SU-DHL-6 (cell line): ENCODE data around the gene PID1.

Source experiments
- H2AFZ ChIP-seq: fragments of 200-600 bp; sonication (generic); 2 replicates; pipeline ENCODE4 v1.6.1; 2014; ENCODE audit warnings: low read depth, mild to moderate bottlenecking, moderate library complexity, mixed read lengths, antibody characterized with exemption, low read length; ENCODE audit not compliant: severe bottlenecking
- H3F3A ChIP-seq: fragments of 200-600 bp; shearing (Covaris generic); 2 replicates; pipeline ENCODE4 v1.6.0; 2016; ENCODE audit warnings: antibody characterized with exemption, mild to moderate bottlenecking; ENCODE audit not compliant: insufficient read depth
- H3K27ac ChIP-seq: fragments of 200-600 bp; sonication (generic); 2 replicates; pipeline ENCODE4 v1.5.1; 2016; ENCODE audit warnings: low read depth, mild to moderate bottlenecking, low read length, moderate library complexity, mixed read lengths
- H3K27me3 ChIP-seq: fragments of 200-600 bp; sonication (generic), shearing (Covaris generic); 2 replicates; pipeline ENCODE4 v1.6.0; 2014; ENCODE audit warnings: mild to moderate bottlenecking, low read length
- H3K36me3 ChIP-seq: fragments of 200-600 bp; sonication (generic); 2 replicates; pipeline ENCODE4 v1.6.1; 2014; ENCODE audit warnings: mild to moderate bottlenecking, low read length, mixed read lengths
- H3K4me2 ChIP-seq: fragments of 300-600, 200-600 bp; shearing (Covaris generic), sonication (generic); 2 replicates; pipeline ENCODE4 v1.6.0; 2014; ENCODE audit warnings: low read length, low read depth, mild to moderate bottlenecking; ENCODE audit not compliant: poor library complexity, severe bottlenecking
- H3K4me3 ChIP-seq: fragments of 200-600 bp; sonication (generic); 2 replicates; pipeline ENCODE4 v1.5.1; 2014; ENCODE audit warnings: antibody characterized with exemption, low read length, mild to moderate bottlenecking, mixed read lengths; ENCODE audit not compliant: insufficient read depth, poor library complexity, severe bottlenecking
- H3K79me2 ChIP-seq: fragments of 200-600 bp; sonication (generic); 2 replicates; pipeline ENCODE4 v1.6.1; 2014; ENCODE audit warnings: mild to moderate bottlenecking, low read length, moderate library complexity; ENCODE audit not compliant: insufficient read depth
- H3K9ac ChIP-seq: fragments of 200-600 bp; sonication (generic); 2 replicates; pipeline ENCODE4 v1.7.0; 2014; ENCODE audit warnings: mild to moderate bottlenecking, low read length
- H3K9me2 ChIP-seq: fragments of 200-600 bp; sonication (generic); replicated peaks from 2 replicates; pipeline ENCODE4 v1.6.1; 2014; ENCODE audit warnings: low read length; ENCODE audit not compliant: insufficient read depth
- H3K9me3 ChIP-seq: fragments of 200-600 bp; sonication (generic); 2 replicates; pipeline ENCODE4 v1.6.1; 2014; ENCODE audit warnings: low read length, mixed read lengths; ENCODE audit not compliant: insufficient read depth
- H4K20me1 ChIP-seq: fragments of 200-600 bp; sonication (generic); 2 replicates; pipeline ENCODE4 v1.6.1; 2014; ENCODE audit warnings: low read depth, mild to moderate bottlenecking, antibody characterized with exemption, low read length, moderate library complexity, mixed read lengths
- EZH2phosphoT487 ChIP-seq: fragments of 200-600 bp; sonication (generic), shearing (Covaris generic); conservative IDR thresholded peaks from 2 replicates; pipeline ENCODE4 v1.6.1; 2018; ENCODE audit warnings: mild to moderate bottlenecking, antibody characterized with exemption, low read length, moderate library complexity, mixed read lengths
- TF ChIP-seq, protein P1 (sequence below): fragments of 200-600 bp; sonication (generic); IDR thresholded peaks from one replicate; pipeline ENCODE4 v1.5.1; 2017; ENCODE audit warnings: antibody characterized with exemption, mild to moderate bottlenecking, low read length, moderate library complexity; ENCODE audit not compliant: insufficient read depth, poor library complexity, severe bottlenecking

Gene PID1

DNA sequence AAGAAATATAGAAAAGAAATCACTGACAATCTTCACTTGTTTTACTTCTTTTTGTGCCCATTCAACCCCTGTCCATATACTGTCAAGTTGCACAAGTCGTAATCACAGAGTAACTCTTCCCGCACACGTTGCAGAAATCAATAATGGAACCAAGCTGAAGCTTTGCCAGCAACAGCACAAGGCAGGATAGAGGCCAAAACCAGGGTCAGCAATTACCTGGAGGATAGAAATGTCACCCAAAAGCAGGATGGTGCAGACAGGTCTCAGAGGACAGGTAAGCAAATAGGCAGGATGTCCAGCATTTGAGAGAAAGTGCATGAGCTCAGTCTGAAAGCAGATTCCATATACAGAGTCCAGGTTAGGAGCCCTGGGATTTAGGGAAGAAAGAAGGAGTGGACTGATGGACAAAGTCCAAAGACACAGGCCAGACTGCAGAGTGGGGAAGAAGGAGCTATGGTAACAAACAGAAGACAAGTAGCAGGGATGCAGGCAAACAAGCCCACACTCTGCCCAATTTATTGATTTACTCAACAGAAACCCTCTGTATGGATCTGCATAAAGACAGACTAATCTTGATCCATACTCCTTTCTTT lies 52.7 kb downstream of the PID1 start:
- TF ChIP-seq, protein P1, sequence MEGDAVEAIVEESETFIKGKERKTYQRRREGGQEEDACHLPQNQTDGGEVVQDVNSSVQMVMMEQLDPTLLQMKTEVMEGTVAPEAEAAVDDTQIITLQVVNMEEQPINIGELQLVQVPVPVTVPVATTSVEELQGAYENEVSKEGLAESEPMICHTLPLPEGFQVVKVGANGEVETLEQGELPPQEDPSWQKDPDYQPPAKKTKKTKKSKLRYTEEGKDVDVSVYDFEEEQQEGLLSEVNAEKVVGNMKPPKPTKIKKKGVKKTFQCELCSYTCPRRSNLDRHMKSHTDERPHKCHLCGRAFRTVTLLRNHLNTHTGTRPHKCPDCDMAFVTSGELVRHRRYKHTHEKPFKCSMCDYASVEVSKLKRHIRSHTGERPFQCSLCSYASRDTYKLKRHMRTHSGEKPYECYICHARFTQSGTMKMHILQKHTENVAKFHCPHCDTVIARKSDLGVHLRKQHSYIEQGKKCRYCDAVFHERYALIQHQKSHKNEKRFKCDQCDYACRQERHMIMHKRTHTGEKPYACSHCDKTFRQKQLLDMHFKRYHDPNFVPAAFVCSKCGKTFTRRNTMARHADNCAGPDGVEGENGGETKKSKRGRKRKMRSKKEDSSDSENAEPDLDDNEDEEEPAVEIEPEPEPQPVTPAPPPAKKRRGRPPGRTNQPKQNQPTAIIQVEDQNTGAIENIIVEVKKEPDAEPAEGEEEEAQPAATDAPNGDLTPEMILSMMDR, result no peak
- no peak for TF ChIP-seq EZH2phosphoT487
- H3K4me3 ChIP-seq, result no peak overlapping the region
- H3K27me3 ChIP-seq, result no peaks in the 10 kb centered on the region
- H2AFZ ChIP-seq, result no peak overlapping the region
- H3K9ac ChIP-seq, result no peak overlapping the region
- no peak overlapping the region for H3K27ac ChIP-seq
- no peaks in the 10 kb centered on the region for H3K36me3 ChIP-seq
- no peak overlapping the region for H3K4me2 ChIP-seq
- H4K20me1 ChIP-seq, result no peaks in the 10 kb centered on the region
- H3K9me3 ChIP-seq, result no peaks in the 10 kb centered on the region
- no peaks in the 10 kb centered on the region for H3F3A ChIP-seq
- H3K79me2 ChIP-seq, result no peaks in the 10 kb centered on the region
- H3K9me2 ChIP-seq, result no peaks in the 10 kb centered on the region; the same call in 1 of the 2 replicates

GRCh38 chr2:229212241-229212640 lies 58.8 kb downstream of the PID1 start:
- no peak overlapping the region for H3K4me2 ChIP-seq
- H3K27me3 ChIP-seq, result no peaks in the 10 kb centered on the region
- TF ChIP-seq, protein P1, result no peak
- no peak for TF ChIP-seq EZH2phosphoT487

DNA sequence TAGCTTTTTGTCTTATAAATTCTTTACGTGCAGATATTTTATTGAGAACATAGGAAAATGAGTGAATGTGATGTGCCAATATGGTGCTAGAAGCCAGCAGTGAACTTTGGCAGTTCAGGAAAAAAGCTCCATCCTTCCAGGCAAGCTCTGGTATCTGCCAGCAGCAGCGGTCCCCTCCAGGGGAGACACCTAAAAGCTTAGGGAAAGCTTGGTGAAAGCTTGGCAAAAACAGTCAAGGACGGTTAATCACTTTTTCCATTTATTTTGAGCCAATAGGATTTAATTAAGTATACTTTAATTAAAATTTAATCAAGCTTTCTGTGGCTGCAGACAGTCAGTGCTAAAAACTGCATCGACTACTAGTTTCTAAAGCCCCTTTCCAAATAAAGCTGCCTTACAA lies 60.4 kb downstream of the PID1 start:
- Histone ChIP-seq H3K4me2 (no peak overlapping the region), H4K20me1 (no peaks in the 10 kb centered on the region), H3K9me3 (no peaks in the 10 kb centered on the region), H3K27ac (no peak overlapping the region), H3K9me2 (no peaks in the 10 kb centered on the region), H3K9ac (no peak overlapping the region), H3K79me2 (no peaks in the 10 kb centered on the region), H3F3A (no peaks in the 10 kb centered on the region), H3K4me3 (no peak overlapping the region), H3K27me3 (no peaks in the 10 kb centered on the region), H2AFZ (no peak overlapping the region), H3K36me3 (no peaks in the 10 kb centered on the region)
- no peak for TF ChIP-seq EZH2phosphoT487
- TF ChIP-seq, protein P1, result no peak

More at GRCh38 chr2:229212241-229212640, 58.8 kb downstream of the PID1 start:
- H3K79me2 ChIP-seq, result no peaks in the 10 kb centered on the region
- H3K4me3 ChIP-seq, result no peak overlapping the region
- no peaks in the 10 kb centered on the region for H3K9me2 ChIP-seq
- H3K9me3 ChIP-seq, result no peaks in the 10 kb centered on the region
- no peaks in the 10 kb centered on the region for H3K36me3 ChIP-seq
- H2AFZ ChIP-seq, result no peak overlapping the region
- no peaks in the 10 kb centered on the region for H4K20me1 ChIP-seq
- H3F3A ChIP-seq, result no peaks in the 10 kb centered on the region
- H3K9ac ChIP-seq, result no peak overlapping the region
- H3K27ac ChIP-seq, result no peak overlapping the region
